Activated T-cell treated with anti-CD3 and anti-CD28 coated beads, Interleukin-2, amount 50 U/mL, for 4 hours (primary cell): Measurements from ENCODE around the gene DYNC1I1. TPM values are rescaled to one million over a fixed set of nuclear protein-coding genes. Genes with fewer than 3 reads are reported as not detected.
"Not testable (repeated sequence)": the region's sequence is repeated elsewhere in the genome, so short reads cannot be mapped to it uniquely, and the experiment has no call there.

Source experiments
- ATAC-seq, 2 donors: fragments of 200-7000 bp; cut with Tn5 transposase; one replicate each; pipeline ENCODE4 v1.10.0; 2021
- DNase-seq: peaks from one replicate; pipeline ENCODE4 v3.0.0-alpha.2; 2020
- H3K27me3 Mint-ChIP-seq: one replicate; pipeline ENCODE4 v1.8.0; 2021; ENCODE audit warnings: low read depth, mixed read lengths
- H3K36me3 Mint-ChIP-seq: one replicate; pipeline ENCODE4 v1.8.0; 2022; ENCODE audit warnings: mixed read lengths; ENCODE audit not compliant: insufficient read depth
- H3K4me1 Mint-ChIP-seq: one replicate; pipeline ENCODE4 v1.8.0; 2021; ENCODE audit warnings: low read depth, mixed read lengths
- H3K4me3 Mint-ChIP-seq: one replicate; pipeline ENCODE4 v1.8.0; 2021; ENCODE audit warnings: mild to moderate bottlenecking, moderate library complexity, mixed read lengths
- H3K9me3 Mint-ChIP-seq: one replicate; pipeline ENCODE4 v1.8.0; 2021; ENCODE audit warnings: mixed read lengths
- total RNA-seq, 3 donors: library from RNA; stranded (reverse); gene quantifications; one replicate each; pipeline ENCODE4 v1.2.1, GENCODE V29; 2021

Gene DYNC1I1
- total RNA-seq, 3 donors from 2014 or later = not detected

- Mint-ChIP-seq H3K36me3 (no peaks in the 10 kb centered on the region), H3K4me1 (no peaks in the 10 kb centered on the region), H3K4me3 (no peak overlapping the region), H3K9me3 (no peaks in the 10 kb centered on the region), H3K27me3 (peaks cover 15% of the 10 kb centered on the region)
- no peak for DNase-seq
- ATAC-seq = no peak
These were observed 147.2 kb downstream of the DYNC1I1 start for GRCh38 chr7:95919556-95919955.

DNA sequence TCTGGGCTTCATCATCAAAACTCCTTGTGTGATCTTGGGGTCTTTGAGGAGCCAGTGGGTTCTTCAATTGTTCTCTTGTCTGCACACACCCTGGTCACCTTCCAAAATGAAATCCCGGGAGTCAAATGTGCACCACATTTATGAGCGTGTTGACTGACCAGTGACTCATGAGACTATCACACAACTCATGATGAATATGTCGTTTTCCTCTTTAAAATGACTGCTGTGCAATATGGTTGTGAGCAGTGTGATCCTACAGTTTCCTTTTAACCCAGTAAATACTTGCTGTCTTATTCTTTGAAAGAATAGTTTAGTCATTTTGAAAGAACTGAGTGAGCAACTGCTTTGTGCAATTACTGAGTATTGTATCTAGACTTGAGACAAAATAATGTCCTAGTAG lies 149.2 kb downstream of the DYNC1I1 start:
- H3K4me3 Mint-ChIP-seq = no peak overlapping the region
- ATAC-seq = no peak

GRCh38 chr7:95922191-95922590 lies 149.8 kb downstream of the DYNC1I1 start:
- H3K9me3 Mint-ChIP-seq = no peaks in the 10 kb centered on the region
- no peaks in the 10 kb centered on the region for H3K4me1 Mint-ChIP-seq
- no peak overlapping the region for H3K4me3 Mint-ChIP-seq
- no peak for ATAC-seq
- peaks cover 13% of the 10 kb centered on the region for H3K27me3 Mint-ChIP-seq
- no peaks in the 10 kb centered on the region for H3K36me3 Mint-ChIP-seq
- no peak for DNase-seq

More for the DNA sequence above, 149.2 kb downstream of the DYNC1I1 start:
- peaks cover 13% of the 10 kb centered on the region for H3K27me3 Mint-ChIP-seq
- H3K4me1 Mint-ChIP-seq = no peaks in the 10 kb centered on the region
- DNase-seq = no peak
- H3K36me3 Mint-ChIP-seq = no peaks in the 10 kb centered on the region
- H3K9me3 Mint-ChIP-seq = no peaks in the 10 kb centered on the region

GRCh38 chr7:95925236-95925635 lies 152.9 kb downstream of the DYNC1I1 start:
- Mint-ChIP-seq H3K9me3 (no peaks in the 10 kb centered on the region), H3K27me3 (peaks cover 19% of the 10 kb centered on the region), H3K36me3 (no peaks in the 10 kb centered on the region), H3K4me3 (no peak overlapping the region), H3K4me1 (no peaks in the 10 kb centered on the region)
- DNase-seq = no peak
- no peak for ATAC-seq

DNA sequence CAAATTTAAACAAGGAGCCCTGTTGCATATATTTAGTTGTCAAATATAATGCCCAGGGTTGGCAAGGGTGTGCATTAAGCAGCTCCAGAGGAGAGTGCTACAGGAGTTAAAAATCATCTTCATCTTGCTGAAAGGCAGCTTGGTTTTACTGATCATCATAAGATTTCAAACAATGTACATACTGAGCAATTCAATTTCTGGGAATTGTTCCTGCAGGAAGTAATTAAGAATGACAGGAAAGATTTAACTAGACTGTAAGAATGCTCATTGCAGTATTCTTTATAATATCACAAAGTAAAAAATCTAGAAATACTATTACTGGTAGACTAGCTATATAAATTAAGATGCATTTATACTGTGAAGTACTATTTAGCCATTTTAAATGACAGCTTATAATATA lies 153.6 kb downstream of the DYNC1I1 start:
- Mint-ChIP-seq H3K36me3 (no peaks in the 10 kb centered on the region), H3K27me3 (peaks cover 19% of the 10 kb centered on the region), H3K9me3 (no peaks in the 10 kb centered on the region), H3K4me1 (no peaks in the 10 kb centered on the region), H3K4me3 (no peak overlapping the region)
- no peak for DNase-seq
- no peak for ATAC-seq

GRCh38 chr7:95927756-95928155 lies 155.4 kb downstream of the DYNC1I1 start:
- no peaks in the 10 kb centered on the region for H3K4me1 Mint-ChIP-seq
- no peaks in the 10 kb centered on the region for H3K36me3 Mint-ChIP-seq
- H3K9me3 Mint-ChIP-seq = no peaks in the 10 kb centered on the region
- no peak for ATAC-seq
- no peak for DNase-seq
- peaks cover 22% of the 10 kb centered on the region for H3K27me3 Mint-ChIP-seq
- no peak overlapping the region for H3K4me3 Mint-ChIP-seq

DNA sequence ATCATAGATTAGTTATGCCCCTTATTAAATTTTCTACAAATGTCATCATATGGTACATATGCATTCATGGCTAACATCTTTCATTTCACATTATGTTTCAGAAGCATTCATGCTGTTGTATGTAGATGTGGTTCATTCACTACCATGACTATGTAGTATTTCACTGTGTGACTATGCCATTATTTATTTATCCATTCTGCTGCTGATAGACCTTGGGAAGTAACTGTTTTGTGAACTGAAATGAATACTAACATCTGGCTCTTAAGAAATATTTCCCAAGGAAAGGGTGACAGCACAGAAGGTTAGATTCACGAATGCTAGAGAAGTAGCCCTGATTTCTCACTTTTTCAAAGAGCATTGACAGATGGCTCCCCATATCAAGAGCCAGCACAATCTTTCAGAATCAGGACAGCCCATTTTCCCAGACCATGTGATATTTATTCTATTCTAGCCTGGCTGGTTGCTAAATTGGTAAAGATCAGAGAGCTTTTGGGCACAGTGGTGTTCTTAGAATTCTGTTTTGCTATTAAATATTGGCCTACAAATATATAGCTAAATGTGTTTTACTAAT lies 157.4 kb downstream of the DYNC1I1 start:
- Mint-ChIP-seq H3K36me3 (no peaks in the 10 kb centered on the region), H3K27me3 (peaks cover 17% of the 10 kb centered on the region), H3K9me3 (no peaks in the 10 kb centered on the region), H3K4me3 (no peak overlapping the region), H3K4me1 (no peaks in the 10 kb centered on the region)
- DNase-seq (no peak), ATAC-seq (no peak)

- Mint-ChIP-seq H3K36me3 (no peaks in the 10 kb centered on the region), H3K4me1 (no peaks in the 10 kb centered on the region), H3K4me3 (no peak overlapping the region), H3K9me3 (no peaks in the 10 kb centered on the region), H3K27me3 (peaks cover 13% of the 10 kb centered on the region)
- DNase-seq = no peak
- no peak for ATAC-seq
These were observed 159.3 kb downstream of the DYNC1I1 start for GRCh38 chr7:95931460-95932232.

- H3K4me3 Mint-ChIP-seq = no peak overlapping the region
- H3K27me3 Mint-ChIP-seq = peaks cover 10% of the 10 kb centered on the region
- no peaks in the 10 kb centered on the region for H3K9me3 Mint-ChIP-seq
- no peaks in the 10 kb centered on the region for H3K36me3 Mint-ChIP-seq
- no peak for DNase-seq
- ATAC-seq = no peak
- no peaks in the 10 kb centered on the region for H3K4me1 Mint-ChIP-seq
These were observed 161.3 kb downstream of the DYNC1I1 start for GRCh38 chr7:95933618-95934017.

- DNase-seq, H3K9me3 Mint-ChIP-seq, H3K4me1 Mint-ChIP-seq, H3K4me3 Mint-ChIP-seq, H3K36me3 Mint-ChIP-seq, H3K27me3 Mint-ChIP-seq, ATAC-seq: not testable (repeated sequence)
These were observed 172.5 kb downstream of the DYNC1I1 start for GRCh38 chr7:95944867-95945266.

DNA sequence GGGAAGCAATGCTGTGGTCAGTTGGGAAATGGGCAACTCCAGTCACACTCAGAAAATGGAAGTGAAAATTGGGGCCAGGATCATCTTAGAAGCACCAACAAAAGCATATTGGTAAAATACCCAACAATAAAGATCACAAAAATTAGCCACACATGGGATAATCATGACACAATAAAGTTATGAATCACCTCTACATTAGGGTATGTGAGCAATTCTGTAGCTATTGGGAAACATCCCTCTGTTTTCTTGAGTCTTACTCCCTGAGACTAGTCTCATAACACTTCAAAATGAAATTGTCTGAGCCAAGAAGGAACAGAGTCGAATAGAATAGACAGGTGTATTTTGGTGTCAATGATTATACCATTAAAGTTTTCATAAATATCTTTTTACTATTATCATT lies 178.3 kb downstream of the DYNC1I1 start:
- no peaks in the 10 kb centered on the region for H3K4me1 Mint-ChIP-seq
- no peak overlapping the region for H3K4me3 Mint-ChIP-seq
- no peaks in the 10 kb centered on the region for H3K36me3 Mint-ChIP-seq
- no peaks in the 10 kb centered on the region for H3K9me3 Mint-ChIP-seq
- DNase-seq (no peak), ATAC-seq (no peak)
- no peaks in the 10 kb centered on the region for H3K27me3 Mint-ChIP-seq

- no peaks in the 10 kb centered on the region for H3K36me3 Mint-ChIP-seq
- no peaks in the 10 kb centered on the region for H3K9me3 Mint-ChIP-seq
- H3K4me1 Mint-ChIP-seq = no peaks in the 10 kb centered on the region
- H3K27me3 Mint-ChIP-seq = peaks cover 3% of the 10 kb centered on the region
- H3K4me3 Mint-ChIP-seq = no peak overlapping the region
- ATAC-seq (no peak), DNase-seq (no peak)
These were observed 179.2 kb downstream of the DYNC1I1 start for GRCh38 chr7:95951531-95951930.

DNA sequence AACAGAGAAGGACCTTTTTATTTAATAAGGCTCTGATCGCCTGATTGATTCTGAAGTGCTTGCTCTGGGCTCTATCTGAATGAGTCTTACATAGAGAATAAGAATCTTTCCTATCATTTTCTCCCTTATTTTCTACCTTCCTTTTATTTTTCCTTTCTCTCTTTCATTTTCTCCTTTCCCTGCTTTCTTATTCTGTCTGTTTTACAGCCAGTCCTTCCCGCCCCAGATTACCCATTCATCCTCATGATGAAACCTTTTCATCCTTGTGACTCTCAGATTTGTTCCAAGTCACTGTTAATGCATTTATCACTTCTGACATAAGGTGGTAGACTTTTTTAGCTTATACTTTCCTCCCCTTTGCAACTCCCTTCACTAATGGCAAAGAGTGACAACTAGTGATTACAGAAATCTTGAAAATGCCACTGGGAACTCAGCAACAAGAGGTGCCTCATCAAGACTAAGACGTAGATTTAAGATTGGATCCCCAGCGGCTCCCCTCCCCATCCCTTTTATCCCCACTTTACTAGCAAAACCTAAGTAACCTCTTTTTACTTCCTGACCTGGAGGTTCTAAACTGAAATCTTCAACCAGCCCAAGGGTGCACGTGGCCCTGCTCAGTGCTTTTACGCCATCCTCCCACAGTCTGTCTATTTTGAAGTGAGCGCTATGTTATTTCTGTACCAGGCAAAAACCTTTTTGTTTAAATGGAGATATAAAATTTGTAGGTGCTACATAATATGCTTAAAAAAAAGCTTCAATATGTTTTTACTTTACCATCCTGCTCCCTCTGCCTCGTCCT lies 179.8 kb downstream of the DYNC1I1 start:
- H3K9me3 Mint-ChIP-seq = no peaks in the 10 kb centered on the region
- DNase-seq (no peak), ATAC-seq (no peak)
- peaks cover 5% of the 10 kb centered on the region for H3K27me3 Mint-ChIP-seq
- H3K4me3 Mint-ChIP-seq = no peak overlapping the region
- H3K36me3 Mint-ChIP-seq = no peaks in the 10 kb centered on the region
- no peaks in the 10 kb centered on the region for H3K4me1 Mint-ChIP-seq

DNA sequence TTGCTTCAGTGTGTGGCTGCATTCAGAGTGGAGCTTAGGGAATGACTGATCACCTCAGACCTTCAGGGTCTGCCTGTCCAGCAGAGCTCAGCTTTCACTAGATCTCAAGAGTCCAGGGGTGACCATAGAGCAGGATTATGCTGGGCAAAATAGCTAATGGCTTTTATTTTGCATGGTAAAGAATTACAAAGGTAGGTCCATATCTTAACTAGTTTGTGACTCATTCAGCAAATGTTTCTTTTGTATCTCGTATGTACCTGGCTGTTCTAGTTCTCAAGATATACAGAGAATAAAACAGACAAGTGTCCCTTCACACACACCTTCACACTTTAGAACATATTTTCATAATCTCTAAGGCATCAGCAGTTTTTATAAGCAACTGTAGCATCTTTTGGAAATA lies 180.5 kb downstream of the DYNC1I1 start:
- Mint-ChIP-seq H3K9me3 (no peaks in the 10 kb centered on the region), H3K4me1 (no peaks in the 10 kb centered on the region), H3K27me3 (peaks cover 5% of the 10 kb centered on the region), H3K4me3 (no peak overlapping the region), H3K36me3 (no peaks in the 10 kb centered on the region)
- ATAC-seq = no peak
- DNase-seq = no peak

GRCh38 chr7:95955748-95956147 lies 183.4 kb downstream of the DYNC1I1 start:
- H3K9me3 Mint-ChIP-seq = no peaks in the 10 kb centered on the region
- ATAC-seq (no peak), DNase-seq (no peak)
- no peaks in the 10 kb centered on the region for H3K4me1 Mint-ChIP-seq
- H3K36me3 Mint-ChIP-seq = no peaks in the 10 kb centered on the region
- H3K27me3 Mint-ChIP-seq = peaks cover 5% of the 10 kb centered on the region
- H3K4me3 Mint-ChIP-seq = no peak overlapping the region
